ENCODE results near the gene ARAP1.

Gene ARAP1

DNA sequence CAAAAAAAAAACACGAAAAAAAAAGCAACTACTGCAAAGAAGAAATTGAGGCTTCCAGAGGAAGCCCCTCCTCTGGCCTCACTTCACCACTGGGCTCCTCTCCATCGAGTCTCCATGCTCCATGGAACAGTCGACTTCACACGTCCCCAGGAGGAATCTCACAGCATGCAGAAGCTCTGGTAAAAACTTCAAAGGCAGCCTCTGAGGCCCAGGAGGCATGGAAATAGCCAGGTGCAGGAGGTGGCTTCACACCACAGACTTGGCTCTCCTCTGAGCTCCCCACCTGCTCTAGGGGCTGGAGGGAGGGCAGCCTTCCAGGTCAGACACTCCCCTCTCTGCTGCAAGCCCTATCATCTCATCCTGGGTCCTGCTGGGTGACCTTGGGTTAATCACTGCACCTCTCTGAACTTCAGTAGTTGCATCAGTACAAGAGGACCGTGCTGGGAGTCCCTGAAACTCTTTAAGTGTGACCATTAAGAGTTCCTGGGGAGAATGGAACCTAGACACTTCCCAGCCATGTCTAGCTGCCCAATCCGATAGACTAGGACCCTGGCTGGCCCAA lies 86.2 kb downstream of the ARAP1 start:
- no peak overlapping the region for H2AFZ ChIP-seq (ENCODE audit: low read depth, low read length)

DNA sequence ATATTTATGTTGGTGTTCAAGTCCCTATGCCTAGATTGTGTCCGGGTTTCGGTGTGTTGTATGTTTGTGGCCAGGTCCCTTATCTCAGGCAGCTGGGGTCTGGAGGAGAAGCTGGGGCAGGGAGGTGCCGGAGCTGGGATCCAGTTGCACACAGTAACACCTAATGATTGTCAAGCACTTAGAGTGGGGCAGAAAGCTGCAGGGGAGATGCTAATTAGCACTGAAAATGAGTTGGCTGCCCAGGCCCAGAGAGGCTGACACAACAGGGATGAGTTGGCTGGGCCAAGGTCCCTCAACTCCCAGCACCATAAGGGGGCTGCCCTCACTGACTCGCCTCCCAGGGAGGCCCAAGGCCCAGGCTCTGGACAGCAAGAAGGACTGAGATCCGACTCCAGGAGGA lies 90.2 kb downstream of the ARAP1 start:
- WGBS: 65% methylated on average over 5 of the region's 5 CpGs
- no peak overlapping the region for H2AFZ ChIP-seq (ENCODE audit: low read depth, low read length)
- no peak overlapping the region for H3K9ac ChIP-seq (ENCODE audit: low read length)
- no peak overlapping the region for H2BK12ac ChIP-seq (ENCODE audit: low read length in 2 of 2)
- no peak overlapping the region for H2BK15ac ChIP-seq (ENCODE audit: low read depth, poor library complexity, severe bottlenecking)
- DNase-seq: no peak
- no peak overlapping the region for H3K14ac ChIP-seq (ENCODE audit: low read length in 2 of 2)
- no peak overlapping the region for H2AK5ac ChIP-seq (ENCODE audit: low read length, severe bottlenecking)
- no peaks in the 10 kb centered on the region for H3K79me1 ChIP-seq (replicated peaks; ENCODE audit: low read length, poor library complexity, severe bottlenecking)
- no peak overlapping the region for H3K23ac ChIP-seq (ENCODE audit: low read length in 2 of 2)
- peaks cover 2% of the 10 kb centered on the region for H3K9me3 ChIP-seq (ENCODE audit: control insufficient read depth, low read length)
- no peak overlapping the region for H2BK5ac ChIP-seq (ENCODE audit: low read depth, low read length, poor library complexity, severe bottlenecking)
- no peak overlapping the region for H3K4me3 ChIP-seq (ENCODE audit: insufficient read depth in 1 of 2, low read depth in 1 of 2, low read length in 2 of 2)
- H3K4me2 ChIP-seq (ENCODE audit: low read length, poor library complexity, severe bottlenecking): no peak overlapping the region
- H3K27ac ChIP-seq (ENCODE audit: low read length, poor library complexity, severe bottlenecking): no peak overlapping the region
- peaks cover 62 to 84% of the 10 kb centered on the region in 2 experiments for H3K27me3 ChIP-seq (ENCODE audit: control insufficient read depth in 1 of 2, insufficient read depth in 1 of 2, low read length in 2 of 2)
- H4K91ac ChIP-seq (ENCODE audit: low read length): no peak overlapping the region
- H4K8ac ChIP-seq (ENCODE audit: low read length): no peak overlapping the region
- no peak overlapping the region for H3K18ac ChIP-seq (ENCODE audit: low read depth in 1 of 2, low read length in 2 of 2)
- H3K36me3 ChIP-seq (ENCODE audit: control insufficient read depth in 1 of 2, insufficient read depth in 2 of 2, low read depth in 1 of 2, low read length in 2 of 2): no peaks in the 10 kb centered on the region
- H2BK120ac ChIP-seq (ENCODE audit: low read depth, low read length): no peak overlapping the region
- H3K4me1 ChIP-seq (ENCODE audit: control insufficient read depth, insufficient read depth, low read depth, low read length): no peaks in the 10 kb centered on the region
- no peak overlapping the region for H3K4ac ChIP-seq (ENCODE audit: low read depth in 1 of 2, low read length in 2 of 2)

More for the DNA sequence above, 86.2 kb downstream of the ARAP1 start:
- Histone ChIP-seq H3K27me3 (ENCODE audit: control insufficient read depth in 1 of 2, insufficient read depth in 1 of 2, low read length in 2 of 2) (peaks cover 77 to 88% of the 10 kb centered on the region in 2 experiments), H2BK15ac (ENCODE audit: low read depth, poor library complexity, severe bottlenecking) (no peak overlapping the region), H3K4me2 (ENCODE audit: low read length, poor library complexity, severe bottlenecking) (no peak overlapping the region), H2AK5ac (ENCODE audit: low read length, severe bottlenecking) (no peak overlapping the region), H3K79me1 (replicated peaks; ENCODE audit: low read length, poor library complexity, severe bottlenecking) (no peaks in the 10 kb centered on the region), H3K27ac (ENCODE audit: low read length, poor library complexity, severe bottlenecking) (no peak overlapping the region), H2BK120ac (ENCODE audit: low read depth, low read length) (no peak overlapping the region), H3K36me3 (ENCODE audit: control insufficient read depth in 1 of 2, insufficient read depth in 2 of 2, low read depth in 1 of 2, low read length in 2 of 2) (no peaks in the 10 kb centered on the region), H3K4me1 (ENCODE audit: control insufficient read depth, insufficient read depth, low read depth, low read length) (no peaks in the 10 kb centered on the region), H4K8ac (ENCODE audit: low read length) (no peak overlapping the region), H4K91ac (ENCODE audit: low read length) (no peak overlapping the region), H3K4me3 (ENCODE audit: insufficient read depth in 1 of 2, low read depth in 1 of 2, low read length in 2 of 2) (no peak overlapping the region), H2BK12ac (ENCODE audit: low read length in 2 of 2) (no peak overlapping the region), H3K18ac (ENCODE audit: low read depth in 1 of 2, low read length in 2 of 2) (no peak overlapping the region), H3K9me3 (ENCODE audit: control insufficient read depth, low read length) (peaks cover 11% of the 10 kb centered on the region), H3K9ac (ENCODE audit: low read length) (no peak overlapping the region), H2BK5ac (ENCODE audit: low read depth, low read length, poor library complexity, severe bottlenecking) (no peak overlapping the region), H3K23ac (ENCODE audit: low read length in 2 of 2) (peak overlapping the region in 1 of 2 experiments; percentile 43), H3K4ac (ENCODE audit: low read depth in 1 of 2, low read length in 2 of 2) (no peak overlapping the region), H3K14ac (ENCODE audit: low read length in 2 of 2) (no peak overlapping the region)
- 30% methylated on average over 6 of the region's 6 CpGs for WGBS
- no peak for DNase-seq

DNA sequence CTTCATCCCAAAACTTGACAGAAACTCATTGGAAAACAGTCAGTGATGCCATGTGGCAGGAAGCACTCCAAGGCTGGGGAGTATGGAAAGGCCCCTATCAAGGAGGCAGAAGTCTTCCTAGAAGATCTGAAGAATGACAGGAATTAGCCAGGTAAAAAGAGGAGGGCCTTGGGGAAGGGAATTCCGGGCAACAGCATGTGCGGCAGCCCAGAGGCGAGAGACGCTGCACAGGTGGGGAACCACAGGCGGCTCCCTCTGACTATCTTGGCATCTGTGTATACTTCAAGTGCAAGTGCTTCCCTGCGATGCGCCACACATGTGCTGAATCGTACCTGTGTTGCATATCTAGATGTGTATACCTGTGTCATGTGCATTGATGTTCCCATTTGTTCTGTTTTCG lies 90.7 kb downstream of the ARAP1 start:
- Histone ChIP-seq H3K4me3 (ENCODE audit: insufficient read depth in 1 of 2, low read depth in 1 of 2, low read length in 2 of 2) (no peak overlapping the region), H2BK120ac (ENCODE audit: low read depth, low read length) (no peak overlapping the region), H3K79me1 (replicated peaks; ENCODE audit: low read length, poor library complexity, severe bottlenecking) (no peaks in the 10 kb centered on the region), H3K14ac (ENCODE audit: low read length in 2 of 2) (no peak overlapping the region), H2AK5ac (ENCODE audit: low read length, severe bottlenecking) (no peak overlapping the region), H2BK12ac (ENCODE audit: low read length in 2 of 2) (no peak overlapping the region), H3K4me2 (ENCODE audit: low read length, poor library complexity, severe bottlenecking) (no peak overlapping the region), H3K36me3 (ENCODE audit: control insufficient read depth in 1 of 2, insufficient read depth in 2 of 2, low read depth in 1 of 2, low read length in 2 of 2) (no peaks in the 10 kb centered on the region), H3K4ac (ENCODE audit: low read depth in 1 of 2, low read length in 2 of 2) (no peak overlapping the region), H3K4me1 (ENCODE audit: control insufficient read depth, insufficient read depth, low read depth, low read length) (no peaks in the 10 kb centered on the region), H2AFZ (ENCODE audit: low read depth, low read length) (no peak overlapping the region), H3K27me3 (ENCODE audit: control insufficient read depth in 1 of 2, insufficient read depth in 1 of 2, low read length in 2 of 2) (peaks cover 62 to 85% of the 10 kb centered on the region in 2 experiments), H2BK5ac (ENCODE audit: low read depth, low read length, poor library complexity, severe bottlenecking) (no peak overlapping the region), H3K18ac (ENCODE audit: low read depth in 1 of 2, low read length in 2 of 2) (no peak overlapping the region), H3K27ac (ENCODE audit: low read length, poor library complexity, severe bottlenecking) (no peak overlapping the region), H2BK15ac (ENCODE audit: low read depth, poor library complexity, severe bottlenecking) (no peak overlapping the region), H4K8ac (ENCODE audit: low read length) (no peak overlapping the region), H4K91ac (ENCODE audit: low read length) (no peak overlapping the region), H3K9me3 (ENCODE audit: control insufficient read depth, low read length) (no peaks in the 10 kb centered on the region), H3K9ac (ENCODE audit: low read length) (no peak overlapping the region), H3K23ac (ENCODE audit: low read length in 2 of 2) (no peak overlapping the region)
- no peak for DNase-seq
- 68% methylated on average over 9 of the region's 9 CpGs for WGBS

DNA sequence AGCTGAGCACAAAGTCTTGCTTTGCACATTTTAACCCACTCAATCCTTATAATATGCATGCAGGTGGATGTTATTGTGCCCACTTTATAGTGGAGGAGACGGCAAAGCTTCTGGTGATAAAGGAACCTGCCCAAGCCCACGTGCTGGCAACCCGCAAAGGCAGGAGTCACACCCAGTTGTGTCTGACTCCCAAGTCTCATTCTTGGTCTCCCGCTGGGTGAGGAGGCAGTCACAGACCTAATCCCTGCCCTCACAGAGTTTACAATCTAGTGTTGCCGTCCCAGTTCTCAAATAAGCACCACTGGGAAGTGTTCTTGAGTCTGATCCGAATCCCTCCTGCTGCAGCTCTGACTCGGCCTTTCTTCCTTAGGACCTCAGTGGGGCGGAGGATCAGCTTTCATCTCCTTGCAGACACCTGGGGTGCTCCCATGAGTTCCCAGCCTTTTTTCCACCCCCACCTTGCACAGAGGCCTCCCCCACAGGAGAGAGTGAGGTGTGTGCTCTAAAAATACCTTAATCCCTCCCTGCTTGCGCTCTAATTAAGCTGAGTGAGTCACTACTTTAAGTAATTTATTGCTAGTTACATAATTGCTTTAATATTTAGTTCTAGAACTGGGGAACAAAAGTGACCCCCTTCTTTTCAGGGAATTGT lies 93.1 kb downstream of the ARAP1 start:
- Histone ChIP-seq H3K14ac (ENCODE audit: low read length in 2 of 2) (no peak overlapping the region), H3K4ac (ENCODE audit: low read depth in 1 of 2, low read length in 2 of 2) (no peak overlapping the region), H3K9me3 (ENCODE audit: control insufficient read depth, low read length) (no peaks in the 10 kb centered on the region), H3K79me1 (replicated peaks; ENCODE audit: low read length, poor library complexity, severe bottlenecking) (no peaks in the 10 kb centered on the region), H3K23ac (ENCODE audit: low read length in 2 of 2) (no peak overlapping the region), H2BK120ac (ENCODE audit: low read depth, low read length) (no peak overlapping the region), H3K27ac (ENCODE audit: low read length, poor library complexity, severe bottlenecking) (no peak overlapping the region), H2BK12ac (ENCODE audit: low read length in 2 of 2) (no peak overlapping the region), H2AFZ (ENCODE audit: low read depth, low read length) (no peak overlapping the region), H3K18ac (ENCODE audit: low read depth in 1 of 2, low read length in 2 of 2) (no peak overlapping the region), H3K4me2 (ENCODE audit: low read length, poor library complexity, severe bottlenecking) (no peak overlapping the region), H3K4me3 (ENCODE audit: insufficient read depth in 1 of 2, low read depth in 1 of 2, low read length in 2 of 2) (no peak overlapping the region), H3K9ac (ENCODE audit: low read length) (no peak overlapping the region), H2BK15ac (ENCODE audit: low read depth, poor library complexity, severe bottlenecking) (no peak overlapping the region), H4K91ac (ENCODE audit: low read length) (no peak overlapping the region), H2AK5ac (ENCODE audit: low read length, severe bottlenecking) (no peak overlapping the region), H3K4me1 (ENCODE audit: control insufficient read depth, insufficient read depth, low read depth, low read length) (no peaks in the 10 kb centered on the region), H3K27me3 (ENCODE audit: control insufficient read depth in 1 of 2, insufficient read depth in 1 of 2, low read length in 2 of 2) (peaks cover 54 to 91% of the 10 kb centered on the region in 2 experiments), H3K36me3 (ENCODE audit: control insufficient read depth in 1 of 2, insufficient read depth in 2 of 2, low read depth in 1 of 2, low read length in 2 of 2) (no peaks in the 10 kb centered on the region), H4K8ac (ENCODE audit: low read length) (no peak overlapping the region), H2BK5ac (ENCODE audit: low read depth, low read length, poor library complexity, severe bottlenecking) (no peak overlapping the region)
- 81% methylated on average over 8 of the region's 9 CpGs for WGBS
- no peak for DNase-seq

All from mesenchymal stem cell (in vitro differentiated cells and primary cell).